NT2/D1 (cell line): Measurements from ENCODE around the gene AFAP1L2.

ENCODE experiments used
- SUZ12 ChIP-seq: IDR thresholded peaks from 2 replicates; pipeline ENCODE4 v1.6.1; 2011; ENCODE audit not compliant: insufficient read length, insufficient read depth; ENCODE audit errors: extremely low read depth
- YY1 ChIP-seq: IDR thresholded peaks from 2 replicates; pipeline ENCODE4 v1.6.1; 2011; ENCODE audit not compliant: insufficient read length, insufficient read depth

DNA sequence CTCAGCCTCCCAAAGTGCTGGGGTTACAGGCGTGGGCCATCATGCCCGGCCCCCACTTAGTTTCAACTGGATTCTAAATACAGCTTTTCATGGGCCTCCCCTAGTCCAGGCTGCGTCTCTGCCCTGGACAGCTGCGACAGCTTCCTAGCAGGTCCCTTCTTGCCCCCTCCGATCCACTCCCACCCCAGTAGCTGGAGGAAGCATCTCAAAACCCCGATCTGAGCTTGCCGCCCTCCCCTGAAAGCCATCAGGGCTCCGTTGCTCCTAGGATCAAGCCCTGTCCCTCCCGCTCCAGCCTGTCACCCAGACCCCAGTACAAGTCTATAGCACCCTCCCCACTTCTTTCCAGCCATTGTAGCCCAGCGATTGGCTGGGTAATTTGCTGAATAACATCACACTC lies 100.7 kb downstream of the AFAP1L2 start:
- no peak for TF ChIP-seq SUZ12
- no peak for TF ChIP-seq YY1
